Sigmoid colon (tissue), 4 donors: ENCODE data around the gene CSK.

ENCODE experiments used
- EP300 ChIP-seq, 4 donors: sonication (generic); formaldehyde crosslinking; IDR thresholded peaks; one replicate each; pipeline ENCODE4 v1.6.1; 2017; ENCODE audit warnings: antibody characterized with exemption in 4 of 4
- POLR2A ChIP-seq, 2 donors: fragments of 450-650 bp; IDR thresholded peaks; one replicate each; pipeline ENCODE4 v1.6.1; 2016; ENCODE audit warnings: antibody characterized with exemption in 2 of 2, mild to moderate bottlenecking in 2 of 2, moderate library complexity in 2 of 2
- POLR2AphosphoS5 ChIP-seq, 4 donors: sonication (generic); formaldehyde crosslinking; IDR thresholded peaks; one replicate each; pipeline ENCODE4 v1.6.1; 2017; ENCODE audit warnings: antibody characterized with exemption in 4 of 4
- TF ChIP-seq, protein P1 (sequence below), 4 experiments: fragments of 450-650 bp in 3 of 4; fragments of 200-600 bp in 1 of 4; IDR thresholded peaks; one replicate each; pipeline ENCODE4 v1.5.1; 2016 to 2019; ENCODE audit warnings: antibody characterized with exemption in 4 of 4, mild to moderate bottlenecking in 3 of 4, moderate library complexity in 2 of 4

DNA sequence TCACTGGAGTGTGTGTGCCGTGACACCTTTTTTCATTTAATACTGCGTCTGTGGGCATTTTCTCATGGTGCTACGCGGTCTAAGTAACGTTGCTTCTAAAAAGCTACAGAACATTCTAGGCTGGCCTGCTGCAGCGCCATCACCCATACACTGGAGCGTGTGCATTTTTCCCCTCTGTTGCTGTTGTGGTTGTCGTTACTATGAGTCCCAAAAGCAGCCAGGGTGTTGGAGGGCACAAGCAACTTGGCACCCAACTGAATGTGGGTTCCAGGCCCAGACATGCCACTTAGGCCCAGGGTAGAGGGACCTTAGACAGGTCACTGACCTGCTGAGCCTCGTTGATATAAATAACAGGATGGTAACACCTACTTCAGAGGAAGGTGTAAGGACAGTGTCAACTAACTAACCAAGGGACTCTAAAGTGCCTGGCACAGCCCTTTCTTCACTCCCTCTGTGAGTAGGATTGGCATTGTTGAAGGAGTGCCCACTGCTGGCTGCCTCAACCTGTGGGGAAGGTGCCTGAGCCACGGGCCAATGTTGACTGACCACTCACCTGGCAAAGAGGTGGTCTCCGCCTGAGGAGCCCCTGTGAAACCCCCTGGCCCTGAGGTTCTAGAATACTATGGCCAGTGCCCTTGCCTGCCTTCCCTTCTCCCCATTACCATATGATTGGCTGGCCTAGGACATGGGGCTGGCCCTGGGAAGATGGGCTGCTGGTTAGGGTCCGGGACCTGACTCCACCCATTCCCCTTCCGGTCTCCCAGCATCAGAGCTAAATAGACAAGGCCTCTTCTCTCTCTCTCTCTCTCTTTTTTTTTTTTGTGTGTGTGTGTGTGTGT is 3.5 kb downstream of the CSK start:
- TF ChIP-seq, protein P1, sequence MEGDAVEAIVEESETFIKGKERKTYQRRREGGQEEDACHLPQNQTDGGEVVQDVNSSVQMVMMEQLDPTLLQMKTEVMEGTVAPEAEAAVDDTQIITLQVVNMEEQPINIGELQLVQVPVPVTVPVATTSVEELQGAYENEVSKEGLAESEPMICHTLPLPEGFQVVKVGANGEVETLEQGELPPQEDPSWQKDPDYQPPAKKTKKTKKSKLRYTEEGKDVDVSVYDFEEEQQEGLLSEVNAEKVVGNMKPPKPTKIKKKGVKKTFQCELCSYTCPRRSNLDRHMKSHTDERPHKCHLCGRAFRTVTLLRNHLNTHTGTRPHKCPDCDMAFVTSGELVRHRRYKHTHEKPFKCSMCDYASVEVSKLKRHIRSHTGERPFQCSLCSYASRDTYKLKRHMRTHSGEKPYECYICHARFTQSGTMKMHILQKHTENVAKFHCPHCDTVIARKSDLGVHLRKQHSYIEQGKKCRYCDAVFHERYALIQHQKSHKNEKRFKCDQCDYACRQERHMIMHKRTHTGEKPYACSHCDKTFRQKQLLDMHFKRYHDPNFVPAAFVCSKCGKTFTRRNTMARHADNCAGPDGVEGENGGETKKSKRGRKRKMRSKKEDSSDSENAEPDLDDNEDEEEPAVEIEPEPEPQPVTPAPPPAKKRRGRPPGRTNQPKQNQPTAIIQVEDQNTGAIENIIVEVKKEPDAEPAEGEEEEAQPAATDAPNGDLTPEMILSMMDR (IDR thresholded peaks at IDR 0.05): no peak
- no peak for TF ChIP-seq POLR2AphosphoS5 (IDR thresholded peaks at IDR 0.05)
- no peak for TF ChIP-seq POLR2A (IDR thresholded peaks at IDR 0.05)
- no peak for TF ChIP-seq EP300 (IDR thresholded peaks at IDR 0.05)
